ENCODE results near the gene SRRM2.
"Not testable (repeated sequence)": the region's sequence is repeated elsewhere in the genome, so short reads cannot be mapped to it uniquely, and the experiment has no call there.

SRRM2 gene

DNA sequence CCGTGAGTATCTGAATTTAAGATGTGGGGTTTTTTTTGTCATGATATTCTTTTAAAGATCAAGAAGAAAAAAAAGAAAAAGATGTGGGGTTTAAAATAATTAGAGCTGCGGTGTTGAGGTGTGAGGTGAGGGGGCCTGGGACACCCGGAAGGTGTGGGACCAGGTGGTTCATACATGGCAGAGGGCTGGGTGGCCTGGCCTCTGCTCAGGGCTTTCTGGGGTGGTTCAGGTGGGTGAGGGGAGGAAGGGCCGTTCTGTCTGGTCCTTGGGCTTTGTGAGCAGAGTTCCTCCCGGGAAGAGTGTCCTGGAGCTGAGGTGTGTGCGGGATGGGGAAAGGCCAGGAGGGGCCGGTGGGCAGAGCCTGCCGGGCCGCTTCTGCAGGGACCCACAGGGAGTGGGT, 37.4 kb upstream of the SRRM2 start:
- no peak for DNase-seq (ENCODE audit: low read depth in 2 of 2)

DNA sequence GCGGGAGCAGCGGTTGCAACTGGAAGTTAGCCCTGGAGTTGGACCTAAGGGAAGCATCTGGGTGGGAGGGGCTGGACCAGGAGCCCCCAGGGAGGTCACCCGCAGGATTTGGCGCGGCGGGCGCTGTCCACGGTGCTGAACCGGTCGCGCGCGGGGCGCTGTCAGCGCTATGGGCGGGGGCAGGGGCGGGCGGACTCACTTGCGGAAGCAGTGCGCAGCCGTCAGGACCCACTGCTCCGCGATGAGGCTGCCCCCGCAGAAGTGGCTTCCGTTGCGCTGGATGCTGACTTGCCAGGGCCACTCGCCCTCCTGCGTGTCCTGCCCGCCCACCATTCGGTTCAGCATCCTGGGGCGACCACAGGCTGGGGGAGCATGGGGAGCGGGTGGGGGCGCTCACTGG, 36.9 kb upstream of the SRRM2 start:
- peak; percentile 70 to 73 for DNase-seq (ENCODE audit: low read depth in 2 of 2)

DNA sequence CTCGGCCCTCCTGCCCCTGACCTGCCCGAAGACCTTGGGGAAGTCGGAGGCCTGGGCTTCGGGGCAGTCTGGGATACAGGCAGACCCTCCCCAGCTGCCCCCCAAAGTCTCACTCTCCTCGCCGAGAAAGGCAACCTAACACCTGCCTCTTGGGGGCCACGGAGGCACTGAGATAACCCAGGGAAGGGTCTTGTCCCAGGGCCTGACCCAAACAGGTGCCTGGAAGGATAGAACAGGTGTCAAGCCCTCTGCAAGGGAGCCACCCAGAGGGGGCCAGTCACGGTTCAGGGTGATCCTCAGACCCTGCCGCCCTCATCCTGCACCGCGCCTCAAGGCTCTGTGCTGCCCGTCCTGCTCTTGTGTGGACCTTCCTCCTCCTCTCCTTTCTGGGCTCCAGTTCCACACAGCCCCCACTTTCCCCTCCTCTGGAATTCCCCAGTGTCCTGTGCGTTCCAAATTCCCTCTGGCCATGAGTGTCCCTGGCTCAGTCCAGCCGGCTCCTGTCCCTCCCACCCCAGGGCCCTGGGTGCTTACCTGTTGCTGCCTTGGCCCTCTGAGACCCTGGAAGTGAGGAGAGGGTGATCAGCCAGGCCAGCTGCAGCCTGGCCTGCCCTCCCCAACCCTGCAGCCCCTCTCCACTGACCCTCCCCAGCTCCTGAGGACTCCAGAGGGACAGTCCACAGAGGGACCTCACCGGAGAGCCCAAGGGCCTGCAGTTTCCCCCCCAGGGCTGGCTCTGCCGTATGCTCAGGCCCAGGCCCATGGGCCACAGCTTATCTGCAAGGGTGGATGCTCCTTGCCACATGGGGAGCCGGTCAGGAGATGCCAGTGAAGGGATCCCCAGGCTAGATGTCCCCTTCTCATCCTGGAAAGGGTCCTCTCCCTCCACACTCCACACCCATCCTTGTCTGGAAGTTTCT, 36.2 kb upstream of the SRRM2 start:
- DNase-seq (ENCODE audit: low read depth in 2 of 2), result no peak

DNA sequence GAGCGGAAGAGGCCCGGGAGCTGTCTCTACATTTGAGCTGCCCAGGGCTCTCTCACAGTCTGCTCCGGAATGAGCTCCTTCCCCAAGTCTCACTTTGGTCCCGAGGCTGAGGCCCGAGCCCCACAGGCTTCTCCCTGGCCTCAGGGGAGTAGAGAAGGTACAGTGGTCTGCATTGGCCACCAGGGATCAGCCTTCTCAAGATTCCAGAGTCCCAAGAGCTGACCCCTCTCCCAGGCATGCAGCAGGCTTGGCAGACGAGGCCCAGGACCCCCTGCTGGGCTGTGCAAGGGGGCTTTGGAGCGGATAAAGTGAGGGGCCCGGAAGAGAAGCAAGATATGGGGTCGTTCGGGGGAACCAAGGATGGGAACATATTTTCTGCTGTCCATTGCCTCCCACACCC, 35.5 kb upstream of the SRRM2 start:
- no peak for DNase-seq (ENCODE audit: low read depth in 2 of 2)

DNA sequence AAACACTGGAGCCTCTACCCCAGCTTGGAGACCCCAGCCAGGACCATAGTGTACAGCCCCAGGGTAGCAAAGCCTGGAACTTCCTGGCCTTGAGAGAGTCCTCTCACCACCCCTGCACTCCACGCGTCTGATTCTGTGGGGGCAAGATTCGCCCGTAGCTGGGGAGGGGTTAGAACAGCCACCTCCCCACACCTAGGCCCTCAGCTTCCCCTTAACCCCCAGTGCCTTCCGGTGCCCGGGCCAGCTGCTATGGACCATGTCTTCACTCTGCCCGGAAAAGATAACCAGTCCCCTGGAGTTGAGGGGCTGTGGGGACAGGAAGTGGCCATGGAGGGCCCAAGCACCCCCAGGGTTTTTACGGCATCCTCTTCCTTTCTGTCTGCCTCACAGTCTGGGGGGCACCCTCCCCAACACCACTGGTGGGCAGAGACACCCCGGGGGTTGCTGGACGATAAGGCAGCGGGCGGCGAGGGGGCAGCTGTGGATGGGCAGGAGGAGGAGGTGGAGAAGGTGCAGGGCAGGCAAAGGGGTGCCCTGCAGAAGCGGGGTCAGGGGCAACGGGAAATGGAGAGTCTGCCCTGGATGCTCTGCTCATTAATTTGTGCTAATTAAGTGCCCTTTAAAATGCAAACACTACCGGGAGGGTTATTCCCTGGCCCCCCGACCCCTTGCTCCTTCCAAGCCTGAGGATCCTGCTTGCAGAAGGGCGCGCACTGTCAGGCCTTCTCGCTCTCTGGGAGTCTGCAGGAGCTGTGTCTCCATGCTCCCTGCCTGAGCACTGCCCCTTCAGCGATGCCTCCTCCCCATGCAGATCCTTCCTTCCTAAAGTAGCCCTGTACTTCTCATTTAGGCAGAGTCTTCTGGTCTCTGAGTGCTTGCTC, 34.8 kb upstream of the SRRM2 start:
- DNase-seq (ENCODE audit: low read depth in 2 of 2), result no peak

DNA sequence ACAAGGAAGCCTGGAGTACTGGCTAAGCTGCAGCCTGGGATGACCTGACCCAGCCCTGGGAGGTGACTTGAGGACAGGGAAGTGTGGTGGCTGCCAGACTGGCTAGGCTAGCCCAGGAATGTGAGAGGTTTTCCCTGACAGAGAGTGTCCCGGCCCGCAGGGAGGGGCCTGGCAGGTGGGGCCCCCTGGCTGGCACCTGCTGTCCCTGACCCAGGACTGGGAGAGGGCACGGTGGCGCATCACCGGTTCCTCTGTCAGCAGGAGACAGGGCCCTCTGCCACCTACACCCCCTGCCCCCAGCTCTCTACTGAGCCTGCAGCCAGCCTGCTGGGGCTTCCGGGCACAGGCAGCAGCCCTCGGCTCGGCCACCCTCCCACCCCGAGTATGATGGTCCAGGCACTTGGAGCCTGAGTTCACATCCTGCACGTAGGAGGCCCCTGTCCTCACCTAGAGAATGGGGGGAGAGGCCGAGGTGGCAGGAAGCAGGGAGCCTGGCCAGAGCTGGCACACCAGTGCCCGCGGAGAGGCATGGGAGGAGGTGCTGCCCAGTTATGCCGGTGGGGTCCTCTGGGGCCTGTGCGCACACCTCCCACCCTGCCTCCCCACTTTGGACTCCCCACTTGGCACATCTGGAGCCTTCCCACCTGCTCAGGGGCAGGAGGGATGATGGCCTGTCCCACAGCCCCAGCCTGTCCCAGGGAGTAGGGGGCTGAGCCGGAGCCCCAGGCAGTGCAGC, 32.9 kb upstream of the SRRM2 start:
- no peak for DNase-seq (ENCODE audit: low read depth in 2 of 2)

DNA sequence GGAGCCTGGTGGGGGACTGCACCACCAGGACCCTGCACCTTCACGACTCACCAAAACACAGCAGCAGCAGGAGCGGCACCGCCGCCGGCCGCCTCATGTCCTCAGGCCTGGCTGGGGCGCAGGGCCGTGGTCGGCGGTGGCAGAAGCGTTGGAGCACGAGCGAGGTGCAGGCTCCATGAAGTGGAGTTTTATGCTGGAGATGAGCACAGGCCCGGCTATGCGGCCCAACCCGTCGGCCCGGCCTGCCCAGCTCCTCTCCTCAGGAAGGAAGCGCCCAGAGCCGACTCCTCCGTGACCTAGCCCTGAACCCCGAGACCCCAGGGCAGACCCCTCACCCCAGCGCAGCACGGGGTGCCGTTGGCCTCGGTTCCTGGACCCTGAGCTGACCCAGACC, 32.4 kb upstream of the SRRM2 start, which contains the start of gene PRSS27:
TSS of gene PRSS27 (minus strand) at position 161 of the 394 bp plus-strand sequence. CDS start at position 97, 64 bp downstream.
- DNase-seq (ENCODE audit: low read depth in 2 of 2), result no peak

DNA sequence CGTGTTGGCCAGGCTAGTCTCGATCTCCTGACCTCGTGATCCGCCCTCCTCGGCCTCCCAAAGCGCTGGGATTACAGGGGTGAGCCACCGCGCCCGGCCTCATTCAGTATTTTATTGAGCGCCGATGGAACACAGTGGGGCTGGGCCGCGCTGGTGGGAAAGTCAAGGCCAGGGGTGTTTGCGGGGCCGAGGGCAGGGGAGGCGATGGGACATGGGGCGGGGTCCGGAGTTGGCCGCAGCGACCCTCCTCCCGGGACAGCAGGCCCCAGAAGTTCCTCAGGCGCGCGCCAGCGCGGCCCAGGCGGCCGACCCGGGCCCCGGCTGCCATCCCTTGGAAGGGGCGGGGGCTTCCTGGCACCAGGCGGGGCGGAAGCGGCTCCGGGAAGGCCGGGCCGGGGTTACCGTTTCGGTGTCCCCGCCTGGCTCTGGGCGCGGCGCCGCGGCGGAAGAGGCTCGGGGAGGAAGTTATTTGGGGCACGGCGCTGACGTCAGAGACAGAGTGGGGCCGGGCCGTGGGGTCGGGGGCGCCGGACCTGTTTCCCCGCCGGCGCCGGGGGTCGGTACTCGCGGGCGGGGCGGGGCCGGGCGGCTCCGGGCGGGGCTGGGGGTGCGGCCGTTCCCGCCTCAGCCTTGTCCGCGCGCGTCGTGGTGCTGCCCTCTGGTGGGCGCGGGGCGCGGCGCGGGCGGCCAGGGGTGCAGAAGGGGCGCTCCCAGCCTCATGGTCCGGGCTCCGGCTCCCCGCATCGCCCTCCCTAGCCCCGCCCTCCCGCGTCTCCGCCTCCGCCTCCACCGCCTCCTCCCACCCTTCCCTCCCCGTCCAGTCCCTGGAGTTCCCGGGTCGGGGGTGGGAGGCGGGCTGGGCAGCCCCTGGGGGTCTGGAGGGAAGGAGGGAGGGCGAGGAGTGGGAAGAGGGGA, 31.5 kb upstream of the SRRM2 start:
- peak; percentile 77 to 82 for DNase-seq (ENCODE audit: low read depth in 2 of 2)

DNA sequence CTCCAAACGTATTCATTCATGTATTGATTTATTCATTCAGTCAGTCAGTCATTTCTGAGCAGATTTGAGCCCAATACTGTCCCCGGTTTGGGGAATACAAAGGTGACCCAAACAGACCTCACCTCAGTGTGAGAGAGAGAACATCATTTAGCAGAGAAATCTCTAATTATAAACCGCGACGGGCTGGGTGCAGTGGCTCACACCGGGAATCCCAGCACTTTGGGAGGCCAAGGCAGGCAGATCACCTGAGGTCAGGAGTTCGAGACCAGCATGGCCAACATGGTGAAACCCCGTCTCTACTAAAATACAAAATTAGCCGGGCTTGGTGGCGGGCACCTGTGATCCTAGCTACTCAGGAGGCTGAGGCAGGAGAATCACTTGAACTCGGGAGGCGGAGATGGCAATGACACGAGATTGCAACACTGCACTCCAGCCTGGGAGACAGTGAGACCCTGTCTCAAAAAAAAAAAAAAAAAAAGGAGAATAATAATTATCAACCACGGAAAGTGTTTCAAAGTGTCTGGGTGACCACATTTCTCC, 30.7 kb upstream of the SRRM2 start:
- DNase-seq (ENCODE audit: low read depth in 2 of 2), result not testable (repeated sequence)

DNA sequence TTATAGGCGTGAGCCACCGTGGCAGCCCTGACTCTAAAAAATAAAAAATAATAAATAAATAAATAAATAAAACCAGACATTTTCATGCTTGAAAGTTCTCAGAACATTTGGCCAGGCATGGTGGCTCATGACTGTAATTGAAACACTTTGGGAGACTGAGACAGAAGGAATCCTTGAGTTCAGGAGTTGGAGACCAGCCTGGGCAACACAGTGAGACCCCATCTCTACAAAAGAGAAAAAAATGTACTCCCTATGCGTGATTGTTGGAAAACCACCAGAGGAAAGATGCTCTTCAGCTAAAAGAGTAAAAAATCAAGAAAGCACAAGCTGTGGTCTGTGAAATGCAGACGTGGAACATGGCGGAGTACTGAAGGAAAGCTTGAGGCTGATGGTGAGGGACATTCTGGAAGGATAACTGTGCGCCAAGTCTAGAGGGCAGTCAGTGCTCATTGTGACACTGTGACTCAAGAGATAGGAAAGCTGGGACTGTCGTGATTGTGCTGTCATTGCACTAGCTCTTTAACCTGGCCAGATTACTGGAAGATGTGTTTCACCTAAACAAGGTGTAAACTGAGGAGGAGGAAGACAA, 28.3 kb upstream of the SRRM2 start:
- DNase-seq (ENCODE audit: low read depth in 2 of 2), result no peak

DNA sequence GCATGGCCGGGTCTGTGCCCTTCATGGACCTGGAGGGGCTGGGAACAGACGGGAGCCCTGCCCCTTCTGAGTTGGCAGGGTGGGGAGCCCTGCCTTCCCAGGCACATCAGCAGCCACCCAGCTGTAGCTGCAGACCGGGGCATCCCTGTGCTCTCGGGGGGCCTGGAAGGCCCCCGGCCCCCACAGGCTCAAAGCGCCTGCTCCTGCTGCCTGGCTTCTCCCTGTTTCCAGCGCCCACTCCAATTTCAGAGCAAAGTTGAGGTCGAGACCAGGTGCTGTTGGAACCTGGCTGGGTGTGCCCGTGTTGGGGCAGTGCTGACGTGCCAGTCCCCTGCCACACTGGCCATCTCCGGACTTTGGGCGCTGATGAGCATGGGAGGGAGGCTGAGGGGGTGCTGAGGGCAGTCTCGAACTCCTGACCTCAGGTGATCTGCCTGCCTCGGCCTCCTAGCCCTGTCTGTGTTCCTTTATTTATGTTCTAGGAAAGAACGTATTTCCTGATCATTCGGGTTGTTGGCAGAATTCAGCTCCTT, 27.6 kb upstream of the SRRM2 start:
- DNase-seq (ENCODE audit: low read depth in 2 of 2), result no peak

DNA sequence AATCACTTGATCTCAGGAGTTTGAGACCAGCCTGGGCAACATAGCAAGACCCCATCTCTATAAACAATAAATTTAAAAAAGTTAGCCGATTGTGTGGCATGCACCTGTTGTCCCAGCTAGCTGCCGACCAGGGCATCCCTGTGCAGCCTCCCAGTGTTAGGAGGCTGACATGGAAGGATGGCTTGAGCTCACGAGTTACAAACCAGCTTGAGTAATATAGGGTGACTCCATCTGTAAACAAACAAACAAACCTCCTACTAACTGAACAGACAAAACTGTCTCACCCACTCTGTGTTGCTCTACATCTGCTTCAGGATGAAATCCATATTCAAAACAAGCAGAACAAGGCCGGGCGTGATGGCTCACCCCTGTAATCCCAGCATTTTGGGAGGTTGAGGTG, 25.5 kb upstream of the SRRM2 start:
- DNase-seq (ENCODE audit: low read depth in 2 of 2), result no peak

DNA sequence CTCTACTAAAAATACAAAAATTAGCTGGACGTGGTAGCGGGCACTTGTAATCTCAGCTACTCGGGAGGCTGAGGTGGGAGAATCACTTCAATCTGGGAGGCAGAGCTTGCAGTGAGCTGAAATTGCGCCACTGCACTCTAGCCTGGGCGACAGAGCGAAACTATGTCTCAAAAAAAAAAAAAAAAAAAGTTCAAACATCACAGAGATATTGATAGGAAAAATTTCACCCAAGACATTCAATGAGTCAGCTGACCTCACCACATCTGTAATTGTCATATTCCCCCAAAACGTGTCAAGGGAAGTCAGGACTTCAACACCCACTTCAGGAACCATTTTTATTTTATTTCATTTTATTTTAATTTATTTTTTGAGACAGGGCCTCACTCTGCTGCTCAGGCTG, 24.4 kb upstream of the SRRM2 start:
- no peak for DNase-seq (ENCODE audit: low read depth in 2 of 2)

DNA sequence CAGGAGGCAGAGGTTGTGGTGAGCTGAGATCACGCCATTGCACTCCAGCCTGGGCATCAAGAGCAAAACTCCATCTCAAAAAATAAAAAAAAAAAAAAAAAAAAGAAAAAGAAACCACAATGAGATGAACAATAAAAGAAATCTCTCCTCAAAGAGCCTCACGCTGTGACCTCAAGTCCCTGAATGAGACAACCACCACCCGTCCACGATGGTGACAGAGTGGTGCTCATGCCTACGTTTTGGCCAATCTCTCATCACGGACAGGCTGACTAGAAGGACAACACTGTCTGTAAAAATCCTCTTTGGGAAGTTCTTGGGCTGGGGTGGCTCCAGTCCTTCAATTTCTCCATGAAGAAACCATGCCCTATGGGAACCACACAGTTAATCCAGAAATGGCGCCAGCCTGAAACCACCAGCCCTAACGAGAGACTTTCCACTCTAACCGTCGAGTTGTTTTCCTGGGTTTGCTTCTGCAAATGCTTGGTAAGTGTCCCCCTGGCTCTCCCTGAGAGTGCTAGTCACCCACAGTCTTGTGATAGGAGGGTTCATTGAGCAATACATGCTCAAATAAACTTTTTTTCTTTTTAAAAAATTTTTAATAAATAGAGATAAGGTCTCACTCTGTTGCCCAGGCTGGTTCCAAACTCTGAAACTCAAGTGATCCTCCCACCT, 17.5 kb upstream of the SRRM2 start:
- no peak for DNase-seq (ENCODE audit: low read depth in 2 of 2)

DNA sequence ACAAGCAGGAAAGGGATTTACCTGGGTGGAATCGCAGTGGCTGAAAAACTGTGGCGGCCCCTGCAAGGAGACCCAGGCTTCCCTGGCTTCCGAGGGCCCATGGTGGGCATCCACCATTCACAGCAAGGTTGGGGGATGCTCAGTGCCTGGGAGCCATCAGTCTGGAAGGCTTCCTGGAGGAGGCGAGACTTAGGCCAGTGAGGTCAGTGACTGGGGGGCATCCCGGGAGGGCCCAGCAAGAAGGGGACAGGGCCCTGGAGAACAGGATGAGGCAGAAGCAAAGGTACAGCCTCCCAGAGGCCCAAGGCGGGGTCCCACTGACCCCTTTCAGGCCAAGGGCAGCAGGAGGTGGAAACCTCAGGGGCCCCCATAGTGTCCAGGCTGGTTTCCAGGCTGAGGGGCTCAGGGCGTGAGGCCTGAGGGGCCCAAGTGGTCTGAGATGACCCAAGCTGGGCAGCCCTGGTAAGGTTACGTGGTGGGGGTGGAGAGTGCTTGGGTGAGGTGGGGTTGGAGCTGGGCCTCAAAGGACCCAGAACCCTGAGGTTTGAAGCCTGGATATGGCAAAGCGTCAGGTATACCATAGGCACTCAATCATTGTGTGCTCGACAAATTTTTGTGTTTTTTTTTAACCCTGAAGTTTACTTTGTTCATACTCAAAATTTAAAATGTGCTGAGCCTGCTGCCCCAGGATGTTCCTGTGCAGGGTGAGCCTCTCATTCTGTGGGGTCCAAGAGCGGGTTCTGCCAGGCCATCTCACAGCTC, 15.8 kb upstream of the SRRM2 start:
- DNase-seq (ENCODE audit: low read depth in 2 of 2), result no peak

DNA sequence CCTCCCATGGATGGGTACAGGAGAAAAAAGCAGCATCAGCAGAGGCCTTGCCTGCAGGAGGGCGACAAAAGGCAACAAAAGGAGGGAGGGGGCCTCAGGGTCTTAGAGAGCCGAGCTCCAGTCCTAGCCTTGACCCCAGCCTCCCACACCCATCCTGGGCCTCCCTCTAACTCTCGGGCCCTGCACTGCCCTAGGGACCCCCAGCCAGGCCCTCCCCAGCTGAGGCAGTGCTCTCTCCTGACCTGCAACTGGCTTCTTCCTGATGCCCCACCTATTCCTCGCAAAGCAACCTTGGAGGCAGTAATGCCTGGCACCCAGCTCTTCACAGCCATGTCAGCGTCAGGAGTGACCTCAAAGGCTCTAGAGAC, 15.2 kb upstream of the SRRM2 start:
- DNase-seq (ENCODE audit: low read depth in 2 of 2), result no peak

DNA sequence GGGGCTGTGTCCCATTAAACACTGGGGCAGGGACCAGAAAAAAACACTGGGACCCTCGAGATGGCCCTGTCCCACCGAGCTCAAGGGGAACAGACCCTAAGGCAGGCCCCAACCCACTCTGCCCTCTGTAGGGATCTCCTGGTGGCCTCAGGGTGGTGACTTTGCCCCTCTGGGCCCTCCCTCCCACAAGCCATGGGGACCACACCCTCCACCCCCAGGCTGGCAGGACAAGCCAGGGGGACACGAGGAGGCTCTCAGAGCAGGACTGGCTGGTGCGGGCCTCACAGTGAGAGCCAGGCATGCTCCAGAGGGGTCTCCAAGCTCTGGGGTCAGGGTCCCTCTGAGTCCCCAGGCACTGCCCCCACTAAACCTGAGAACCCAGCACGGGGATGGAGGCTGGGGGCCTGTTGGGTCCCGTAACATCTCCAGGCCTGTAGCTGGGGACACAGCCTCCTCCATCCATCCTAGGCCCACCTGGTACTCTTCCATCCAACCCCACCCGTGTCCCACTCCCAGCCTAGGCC, 14.5 kb upstream of the SRRM2 start:
- DNase-seq (ENCODE audit: low read depth in 2 of 2), result no peak

DNA sequence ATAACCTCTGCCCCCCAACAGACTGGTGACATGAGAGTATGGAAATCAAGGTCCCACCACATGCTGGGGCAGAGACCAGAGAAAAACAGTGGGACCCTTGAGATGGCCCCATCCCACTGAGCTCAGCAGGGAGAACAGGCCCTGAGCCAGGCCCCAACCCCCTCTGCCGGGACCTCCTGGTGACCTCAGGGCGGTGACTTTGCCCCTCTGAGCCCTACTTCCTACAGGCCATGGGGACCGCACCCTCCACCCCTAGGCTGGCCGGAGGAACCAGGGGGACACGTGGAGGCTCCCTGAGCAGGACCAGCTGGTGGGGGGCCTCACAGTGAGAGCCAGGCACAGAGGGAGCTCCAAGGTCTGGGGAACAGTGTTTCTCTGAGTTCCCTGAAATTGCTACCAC, 13.8 kb upstream of the SRRM2 start:
- DNase-seq (ENCODE audit: low read depth in 2 of 2), result no peak
